ENCODE measurements around the gene IL1RAPL1. TPM values are rescaled to one million over a fixed set of nuclear protein-coding genes. Genes with fewer than 3 reads are reported as not detected.

IL1RAPL1 gene
- total and polyA plus RNA-seq, 8 donors: 0.60 to 1.4 (median 0.95) TPM; not detected in 2

DNA sequence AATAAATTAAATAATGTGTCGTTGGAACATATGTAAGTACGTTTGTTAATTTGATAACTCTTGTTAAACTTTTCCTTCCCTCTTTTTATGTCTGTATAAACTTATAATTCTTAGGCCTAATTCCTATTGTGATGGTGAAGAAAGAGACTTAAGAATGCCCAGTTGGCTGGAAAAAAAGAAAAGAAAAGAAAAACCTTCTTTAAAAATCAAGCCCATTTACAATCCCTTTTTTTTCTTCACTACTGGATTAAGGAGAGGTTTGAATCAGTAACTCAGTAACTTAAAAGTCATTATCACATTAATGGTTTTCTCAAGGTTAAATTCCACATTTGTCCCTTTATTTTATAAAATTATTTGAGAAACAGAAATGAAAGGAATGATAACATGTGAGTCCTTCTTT lies 1374.8 kb downstream of the IL1RAPL1 start:
- TF ChIP-seq, protein P1, sequence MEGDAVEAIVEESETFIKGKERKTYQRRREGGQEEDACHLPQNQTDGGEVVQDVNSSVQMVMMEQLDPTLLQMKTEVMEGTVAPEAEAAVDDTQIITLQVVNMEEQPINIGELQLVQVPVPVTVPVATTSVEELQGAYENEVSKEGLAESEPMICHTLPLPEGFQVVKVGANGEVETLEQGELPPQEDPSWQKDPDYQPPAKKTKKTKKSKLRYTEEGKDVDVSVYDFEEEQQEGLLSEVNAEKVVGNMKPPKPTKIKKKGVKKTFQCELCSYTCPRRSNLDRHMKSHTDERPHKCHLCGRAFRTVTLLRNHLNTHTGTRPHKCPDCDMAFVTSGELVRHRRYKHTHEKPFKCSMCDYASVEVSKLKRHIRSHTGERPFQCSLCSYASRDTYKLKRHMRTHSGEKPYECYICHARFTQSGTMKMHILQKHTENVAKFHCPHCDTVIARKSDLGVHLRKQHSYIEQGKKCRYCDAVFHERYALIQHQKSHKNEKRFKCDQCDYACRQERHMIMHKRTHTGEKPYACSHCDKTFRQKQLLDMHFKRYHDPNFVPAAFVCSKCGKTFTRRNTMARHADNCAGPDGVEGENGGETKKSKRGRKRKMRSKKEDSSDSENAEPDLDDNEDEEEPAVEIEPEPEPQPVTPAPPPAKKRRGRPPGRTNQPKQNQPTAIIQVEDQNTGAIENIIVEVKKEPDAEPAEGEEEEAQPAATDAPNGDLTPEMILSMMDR (IDR thresholded peaks at IDR 0.05): no peak
- H3K36me3 ChIP-seq: no peaks in the 10 kb centered on the region
- H3K9me3 ChIP-seq: no peaks in the 10 kb centered on the region
- no peaks in the 10 kb centered on the region for H3K27me3 ChIP-seq
- intact Hi-C loops (cut with DNase I): no loop called here
- ATAC-seq (no peak), DNase-seq (no peak)
- no peaks in the 10 kb centered on the region for H3K4me1 ChIP-seq
- no peak overlapping the region for H3K27ac ChIP-seq
- no peak overlapping the region for H3K4me3 ChIP-seq

DNA sequence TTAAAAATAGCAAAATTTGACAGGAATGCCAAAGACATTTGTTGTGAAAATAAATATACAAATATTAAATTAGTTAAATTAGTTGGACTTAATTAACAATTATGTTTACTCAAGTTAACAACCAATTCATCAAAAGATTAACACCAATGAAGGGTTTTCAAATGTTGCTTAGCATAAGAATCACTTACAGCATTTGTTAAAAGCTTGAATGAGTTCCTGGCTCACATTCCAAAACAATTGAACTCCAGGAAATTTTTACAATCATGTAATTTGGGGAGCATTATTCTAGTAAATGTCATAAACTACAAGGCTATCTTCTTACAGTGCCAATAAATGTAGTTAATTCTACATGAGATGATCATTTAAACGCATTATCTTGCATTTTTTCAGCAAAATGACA lies 1378.4 kb downstream of the IL1RAPL1 start:
- intact Hi-C loops (cut with DNase I): no loop called here

DNA sequence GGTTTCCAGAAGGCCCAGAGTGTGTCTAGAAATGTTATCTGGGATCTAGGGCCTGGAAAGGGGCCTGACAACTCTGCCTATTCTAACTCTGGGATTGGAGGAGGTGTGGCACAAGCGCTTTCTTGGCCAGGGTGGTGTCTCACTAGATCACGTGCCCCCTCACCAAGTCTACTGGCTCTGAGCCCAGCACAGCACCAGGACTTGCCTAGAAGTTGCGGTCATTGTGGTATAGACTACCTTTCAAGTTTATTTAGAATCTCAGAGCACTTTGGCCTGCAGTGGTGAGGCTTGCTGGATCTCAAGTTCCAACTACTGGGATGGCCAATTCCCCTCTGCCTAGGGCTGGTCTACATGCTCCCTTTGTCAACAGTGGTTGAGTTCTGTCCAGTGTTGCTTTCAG lies 1404.8 kb downstream of the IL1RAPL1 start:
- Histone ChIP-seq H3K27me3 (no peaks in the 10 kb centered on the region), H3K4me1 (no peaks in the 10 kb centered on the region), H3K4me3 (no peak overlapping the region), H3K27ac (no peak overlapping the region), H3K9me3 (no peaks in the 10 kb centered on the region), H3K36me3 (no peaks in the 10 kb centered on the region)
- DNase-seq (no peak), ATAC-seq (no peak)
- intact Hi-C loops (cut with DNase I): no loop called here
- TF ChIP-seq, protein P1 (IDR thresholded peaks at IDR 0.05): no peak

More for the DNA sequence above, 1378.4 kb downstream of the IL1RAPL1 start:
- no peaks in the 10 kb centered on the region for H3K36me3 ChIP-seq
- no peaks in the 10 kb centered on the region for H3K4me1 ChIP-seq
- H3K27me3 ChIP-seq: no peaks in the 10 kb centered on the region
- DNase-seq (no peak), ATAC-seq (no peak)
- H3K27ac ChIP-seq: no peak overlapping the region
- H3K4me3 ChIP-seq: no peak overlapping the region
- no peaks in the 10 kb centered on the region for H3K9me3 ChIP-seq
- TF ChIP-seq, protein P1 (IDR thresholded peaks at IDR 0.05): no peak

DNA sequence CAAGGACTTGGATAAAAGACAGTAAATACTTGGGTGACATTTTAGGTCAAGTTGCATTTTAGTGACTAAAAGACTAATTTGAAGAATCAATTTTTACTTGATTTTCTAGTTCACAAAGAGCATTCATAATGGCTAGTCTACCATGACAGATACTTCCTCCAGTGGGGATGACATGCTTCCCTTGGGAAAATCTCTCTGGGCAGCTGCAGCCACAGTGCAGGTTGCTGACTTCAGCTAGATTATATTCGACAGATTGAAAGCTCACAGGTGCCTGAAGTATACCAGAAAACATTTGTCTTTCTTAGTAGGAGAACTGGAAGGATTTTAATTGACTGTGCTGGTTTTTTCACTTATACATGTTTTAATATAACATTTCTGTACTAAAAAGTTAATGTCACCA lies 1418.6 kb downstream of the IL1RAPL1 start:
- TF ChIP-seq, protein P1 (IDR thresholded peaks at IDR 0.05): no peak
- intact Hi-C loops (cut with DNase I): no loop called here
- H3K4me3 ChIP-seq: no peak overlapping the region
- no peaks in the 10 kb centered on the region for H3K4me1 ChIP-seq
- DNase-seq (no peak), ATAC-seq (no peak)
- H3K27me3 ChIP-seq: no peaks in the 10 kb centered on the region
- no peaks in the 10 kb centered on the region for H3K9me3 ChIP-seq
- no peaks in the 10 kb centered on the region for H3K36me3 ChIP-seq
- H3K27ac ChIP-seq: no peak overlapping the region

Small RNAs within 50 kb of the gene (microRNA-seq; reads per million reads assigned to microRNA genes)
- gene MIR4666B: 0 reads per million in 2 donors
